Peyer's patch (tissue), 4 donors: ENCODE results near the gene ZNF451.

Experiments used
- CTCF ChIP-seq, 6 experiments: fragments of 450-650 bp in 4 of 6; fragments of 200-600 bp in 2 of 6; sonication (generic) in 1 of 6; IDR thresholded peaks; one replicate each; pipeline ENCODE4 v1.5.1; 2017 to 2019; ENCODE audit warnings: antibody characterized with exemption in 6 of 6, mild to moderate bottlenecking in 3 of 6, moderate library complexity in 1 of 6
- POLR2A ChIP-seq, 2 donors: fragments of 450-650 bp; IDR thresholded peaks; one replicate each; pipeline ENCODE4 v1.5.1; 2017; ENCODE audit warnings: antibody characterized with exemption in 2 of 2, mild to moderate bottlenecking in 2 of 2, moderate library complexity in 2 of 2

DNA sequence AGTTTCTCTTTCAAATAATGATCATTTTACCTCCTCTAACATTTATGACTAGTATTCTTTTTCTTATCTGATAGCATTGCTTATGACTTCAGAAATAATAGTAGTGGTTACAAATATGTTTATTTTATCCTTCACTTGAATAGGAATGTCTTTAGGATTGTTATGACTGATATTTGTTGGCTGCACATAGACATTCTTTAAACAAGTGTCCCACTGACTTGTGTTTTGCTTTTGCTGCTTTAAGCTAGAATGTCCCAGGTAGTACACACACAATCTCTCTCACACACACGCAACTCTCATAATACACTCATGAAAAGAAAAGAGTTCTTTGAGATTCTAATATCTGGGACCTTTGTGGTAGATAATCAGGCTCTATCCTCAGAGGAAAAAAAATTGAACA lies 21.9 kb upstream of the ZNF451 start:
- TF ChIP-seq CTCF (IDR thresholded peaks at IDR 0.05) (no peak), POLR2A (IDR thresholded peaks at IDR 0.05) (no peak)
